IPS-18a (cell line): ENCODE data around the gene MEX3A.
"Not testable (repeated sequence)": the region's sequence is repeated elsewhere in the genome, so short reads cannot be mapped to it uniquely, and the experiment has no call there.

Experiments
- H3K27ac ChIP-seq: one replicate; pipeline ENCODE4 v1.5.1; 2013; ENCODE audit warnings: low read length
- H3K27me3 ChIP-seq: one replicate; pipeline ENCODE4 v1.6.1; 2013; ENCODE audit warnings: mild to moderate bottlenecking, low read length; ENCODE audit not compliant: control insufficient read depth, insufficient read depth
- H3K36me3 ChIP-seq: one replicate; pipeline ENCODE4 v1.6.1; 2013; ENCODE audit warnings: low read depth, low read length; ENCODE audit not compliant: control insufficient read depth
- H3K4me1 ChIP-seq: one replicate; pipeline ENCODE4 v1.6.1; 2013; ENCODE audit warnings: low read depth, low read length; ENCODE audit not compliant: control insufficient read depth
- H3K4me3 ChIP-seq: one replicate; pipeline ENCODE4 v1.5.1; 2013; ENCODE audit warnings: low read length
- H3K9ac ChIP-seq: one replicate; pipeline ENCODE4 v1.6.1; 2013; ENCODE audit warnings: mild to moderate bottlenecking, low read length, moderate library complexity
- H3K9me3 ChIP-seq: one replicate; pipeline ENCODE4 v1.6.1; 2013; ENCODE audit warnings: low read depth, low read length; ENCODE audit not compliant: control insufficient read depth

MEX3A gene

GRCh38 chr1:156123356-156124196 lies 41.3 kb upstream of the MEX3A start:
- Histone ChIP-seq H3K9ac (peak overlapping the region; percentile 41), H3K36me3 (no peaks in the 10 kb centered on the region), H3K4me3 (peak overlapping the region; percentile 13), H3K9me3 (no peaks in the 10 kb centered on the region), H3K27ac (peak overlapping the region; percentile 78), H3K27me3 (no peaks in the 10 kb centered on the region), H3K4me1 (peaks cover 34% of the 10 kb centered on the region)

DNA sequence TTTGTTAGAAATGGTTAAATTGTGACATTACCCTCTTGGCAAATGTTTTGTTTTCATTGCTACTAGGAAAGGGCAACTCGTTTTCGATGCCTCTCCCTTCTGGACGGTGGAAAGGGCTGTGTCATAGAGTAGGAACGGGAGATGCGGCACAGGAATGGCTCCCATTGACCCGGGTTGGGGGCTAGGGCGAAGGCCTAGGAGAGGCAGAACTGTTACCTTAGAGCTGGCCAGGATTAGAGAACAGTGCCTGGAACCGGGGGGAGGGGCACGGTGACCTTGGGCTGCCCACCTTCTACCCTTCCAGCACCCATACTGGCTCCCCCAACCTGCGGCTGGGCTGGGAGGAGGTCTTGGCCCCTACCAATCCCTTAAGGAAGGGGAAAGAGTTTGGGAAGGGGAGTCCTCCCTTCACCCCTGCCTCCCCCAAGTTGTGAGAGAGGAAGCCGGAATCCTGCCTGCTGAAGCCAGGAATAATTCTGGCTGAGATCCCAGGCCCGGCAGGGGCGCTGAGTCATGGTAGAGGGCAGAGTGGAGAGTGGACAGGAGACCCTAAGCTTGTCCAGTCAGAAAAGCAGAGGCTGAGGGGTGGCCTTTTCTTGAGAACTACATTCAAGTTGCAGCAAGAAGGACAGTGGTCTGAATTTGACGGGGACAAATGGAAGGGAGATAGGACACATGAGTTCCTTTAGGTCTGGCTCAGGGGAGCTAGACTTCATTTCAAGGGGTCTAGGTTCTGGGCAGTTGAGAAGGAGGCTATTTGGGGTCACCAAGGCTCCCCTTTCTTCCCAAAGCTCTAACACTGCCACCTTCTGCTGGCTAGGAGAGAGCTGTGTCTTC lies 40.5 kb upstream of the MEX3A start:
- Histone ChIP-seq H3K27me3 (no peaks in the 10 kb centered on the region), H3K9me3 (no peaks in the 10 kb centered on the region), H3K9ac (peak overlapping the region; percentile 41), H3K4me1 (peaks cover 32% of the 10 kb centered on the region), H3K36me3 (no peaks in the 10 kb centered on the region), H3K4me3 (peak overlapping the region; percentile 13), H3K27ac (peak overlapping the region; percentile 78)

- H3K9me3 ChIP-seq = no peaks in the 10 kb centered on the region
Observed at GRCh38 chr1:156122086-156122485, 39.8 kb upstream of the MEX3A start.

DNA sequence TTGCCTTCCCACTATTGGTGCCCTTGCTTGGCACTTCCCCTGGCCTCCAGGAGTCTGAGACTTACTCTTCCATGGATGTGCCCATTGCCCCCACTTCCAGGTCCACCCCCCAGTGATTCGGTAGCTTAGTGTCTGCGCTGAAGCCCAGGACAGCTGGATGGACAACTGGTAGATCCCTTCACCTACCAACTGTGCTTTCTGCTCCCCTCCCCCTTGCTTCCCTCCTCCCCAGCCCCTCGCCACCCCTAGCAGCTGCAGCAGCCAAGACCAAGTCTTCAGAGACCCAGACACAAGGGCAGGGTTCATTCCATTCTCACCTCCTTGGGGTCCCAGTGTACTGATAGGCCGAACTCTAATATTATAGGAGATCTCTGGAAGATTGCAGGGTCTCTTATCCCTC lies 39.2 kb upstream of the MEX3A start:
- no peak overlapping the region for H3K9ac ChIP-seq
- no peak overlapping the region for H3K4me3 ChIP-seq

More at GRCh38 chr1:156122086-156122485, 39.8 kb upstream of the MEX3A start:
- no peak overlapping the region for H3K27ac ChIP-seq
- no peak overlapping the region for H3K9ac ChIP-seq
- H3K27me3 ChIP-seq = no peaks in the 10 kb centered on the region
- no peak overlapping the region for H3K4me3 ChIP-seq
- no peaks in the 10 kb centered on the region for H3K36me3 ChIP-seq
- H3K4me1 ChIP-seq = peaks cover 32% of the 10 kb centered on the region

GRCh38 chr1:156121005-156121404 lies 38.7 kb upstream of the MEX3A start:
- H3K36me3 ChIP-seq, H3K9ac ChIP-seq, H3K9me3 ChIP-seq, H3K4me3 ChIP-seq, H3K27ac ChIP-seq, H3K27me3 ChIP-seq: not testable (repeated sequence)
- H3K4me1 ChIP-seq = peaks cover 32% of the 10 kb centered on the region

More for the DNA sequence above, 39.2 kb upstream of the MEX3A start:
- no peaks in the 10 kb centered on the region for H3K36me3 ChIP-seq
- no peak overlapping the region for H3K27ac ChIP-seq
- H3K27me3 ChIP-seq = no peaks in the 10 kb centered on the region
- H3K4me1 ChIP-seq = peaks cover 32% of the 10 kb centered on the region
- H3K9me3 ChIP-seq = no peaks in the 10 kb centered on the region

DNA sequence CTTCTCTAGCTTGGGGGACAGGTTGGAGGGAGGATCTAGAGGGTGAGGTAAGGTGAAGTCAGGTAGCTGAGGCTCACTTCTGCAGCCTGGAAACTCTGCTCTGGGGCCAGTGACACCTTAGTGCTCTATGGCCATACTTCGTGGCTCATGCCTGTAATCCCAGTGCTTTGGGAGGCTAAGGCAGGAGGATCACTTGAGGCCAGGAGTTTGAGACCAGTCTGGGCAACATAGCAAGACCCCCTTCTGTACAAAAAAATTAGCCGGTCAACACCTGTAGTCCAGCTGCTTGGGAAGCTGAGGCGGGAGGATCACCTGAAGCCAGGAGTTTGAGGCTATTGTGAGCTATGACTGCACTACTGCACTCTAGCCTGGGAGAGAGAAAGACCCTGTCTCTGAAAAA lies 38.1 kb upstream of the MEX3A start:
- Histone ChIP-seq H3K4me1 (peaks cover 32% of the 10 kb centered on the region), H3K9me3 (no peaks in the 10 kb centered on the region), H3K27ac (no peak overlapping the region), H3K36me3 (no peaks in the 10 kb centered on the region), H3K9ac (no peak overlapping the region), H3K27me3 (no peaks in the 10 kb centered on the region), H3K4me3 (no peak overlapping the region)

DNA sequence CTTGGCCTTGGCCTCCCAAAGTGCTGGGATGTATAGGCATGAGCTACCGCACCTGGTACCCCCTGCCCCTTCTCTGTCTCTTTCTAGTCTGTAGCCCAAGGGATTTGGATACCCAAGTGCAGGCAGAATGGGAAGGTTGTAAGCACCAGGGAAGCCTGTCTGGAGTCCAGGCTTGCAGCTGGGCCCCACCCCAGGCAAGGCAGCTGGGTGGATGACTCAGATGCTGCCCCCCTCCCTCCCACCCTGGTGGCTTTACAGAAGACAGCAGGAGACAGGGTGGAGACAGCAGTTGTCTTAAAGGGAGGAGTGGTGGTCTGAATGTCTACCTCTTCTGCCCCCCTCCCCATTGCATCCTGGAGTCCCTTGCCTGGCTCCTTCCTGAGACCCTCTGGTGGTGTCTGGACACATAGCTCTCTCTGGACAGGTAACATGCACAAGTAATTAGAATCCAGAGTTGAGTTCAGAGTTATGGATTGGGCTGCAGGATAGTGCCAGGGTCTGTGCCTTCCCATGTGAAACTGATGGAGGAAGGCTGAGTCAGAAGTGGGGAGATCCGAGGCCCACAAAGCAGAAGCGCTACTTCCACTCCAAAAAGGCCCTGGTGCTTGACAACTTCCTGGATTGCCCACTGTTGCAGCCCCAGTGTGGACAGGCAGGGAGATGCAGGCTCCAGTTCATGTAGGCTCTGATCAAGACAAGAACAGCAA lies 37.4 kb upstream of the MEX3A start:
- no peak overlapping the region for H3K27ac ChIP-seq
- no peaks in the 10 kb centered on the region for H3K27me3 ChIP-seq
- no peak overlapping the region for H3K4me3 ChIP-seq
- H3K9me3 ChIP-seq = no peaks in the 10 kb centered on the region
- H3K9ac ChIP-seq = no peak overlapping the region
- H3K4me1 ChIP-seq = peaks cover 28% of the 10 kb centered on the region
- H3K36me3 ChIP-seq = no peaks in the 10 kb centered on the region

DNA sequence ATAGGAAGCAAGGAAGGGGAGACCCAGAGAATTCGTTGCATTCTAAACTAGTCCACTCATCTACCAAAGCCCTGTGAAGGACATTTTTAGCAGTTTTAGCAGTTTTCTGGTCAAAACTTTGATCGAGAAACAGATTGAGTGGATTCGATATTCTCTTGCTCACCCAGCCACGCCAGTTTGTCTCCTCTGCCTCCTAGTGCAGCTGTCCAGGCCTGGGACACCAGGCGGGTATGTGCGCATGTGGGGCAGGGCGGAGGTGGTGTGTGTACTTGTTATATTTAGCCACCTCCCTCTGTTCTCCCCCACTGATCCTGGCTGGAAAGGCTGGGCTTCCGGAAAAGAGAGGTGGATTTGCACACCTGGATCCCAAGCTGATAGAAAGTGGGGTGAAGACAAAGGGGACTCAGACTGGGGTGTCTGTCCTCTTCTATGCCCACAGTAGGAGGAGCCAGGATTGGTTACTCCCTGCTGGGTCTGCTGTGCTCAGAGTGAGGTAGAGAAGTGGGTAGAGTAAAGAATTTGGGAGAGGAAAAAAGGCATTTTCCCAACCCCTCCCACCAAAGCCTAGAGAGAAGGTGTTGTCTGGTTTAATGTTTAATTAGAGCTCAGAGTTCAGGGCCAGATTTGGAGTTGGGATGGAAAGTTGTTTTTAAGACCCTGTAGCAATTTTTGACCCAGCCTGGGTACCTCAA lies 36.1 kb upstream of the MEX3A start:
- H3K9ac ChIP-seq = no peak overlapping the region
- no peak overlapping the region for H3K27ac ChIP-seq
- no peaks in the 10 kb centered on the region for H3K36me3 ChIP-seq
- no peaks in the 10 kb centered on the region for H3K27me3 ChIP-seq
- H3K9me3 ChIP-seq = no peaks in the 10 kb centered on the region
- H3K4me3 ChIP-seq = no peak overlapping the region
- H3K4me1 ChIP-seq = peaks cover 27% of the 10 kb centered on the region

DNA sequence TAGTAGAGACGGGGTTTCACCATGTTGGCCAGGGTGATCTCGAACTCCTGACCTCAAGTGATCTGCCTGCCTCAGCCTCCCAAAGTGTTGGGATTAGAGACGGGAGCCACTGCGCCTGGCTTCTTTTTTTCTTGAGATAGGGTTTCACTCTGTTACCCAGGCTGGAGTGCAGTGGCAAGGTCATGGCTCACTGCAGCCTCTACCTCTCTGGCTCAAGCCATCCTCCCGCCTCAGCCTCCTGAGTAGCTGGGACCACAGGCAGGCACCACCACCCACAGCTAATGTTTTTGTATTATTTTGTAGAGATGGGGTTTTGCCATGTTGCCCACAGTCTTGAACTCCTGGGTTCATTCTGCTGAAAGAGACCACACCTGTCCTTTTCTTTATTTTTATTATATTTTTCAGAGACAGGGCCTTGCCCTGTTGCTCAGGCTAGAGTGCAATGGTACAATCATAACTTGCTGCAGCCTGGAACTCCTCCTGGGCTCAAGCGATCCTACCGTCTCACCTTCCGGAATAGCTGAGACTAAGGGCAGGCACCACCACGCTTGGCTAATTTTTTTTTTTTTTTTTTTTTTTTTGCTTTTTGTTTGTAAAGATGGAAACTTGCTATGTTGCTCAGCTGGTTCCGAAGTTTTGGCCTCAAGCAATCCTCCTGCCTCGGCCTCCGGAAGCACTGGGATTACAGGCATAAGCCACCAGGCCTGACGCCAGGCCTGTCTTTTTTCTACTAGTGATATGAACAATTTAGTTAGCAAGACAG lies 35.3 kb upstream of the MEX3A start:
- no peaks in the 10 kb centered on the region for H3K9me3 ChIP-seq
- no peak overlapping the region for H3K27ac ChIP-seq
- H3K9ac ChIP-seq = no peak overlapping the region

DNA sequence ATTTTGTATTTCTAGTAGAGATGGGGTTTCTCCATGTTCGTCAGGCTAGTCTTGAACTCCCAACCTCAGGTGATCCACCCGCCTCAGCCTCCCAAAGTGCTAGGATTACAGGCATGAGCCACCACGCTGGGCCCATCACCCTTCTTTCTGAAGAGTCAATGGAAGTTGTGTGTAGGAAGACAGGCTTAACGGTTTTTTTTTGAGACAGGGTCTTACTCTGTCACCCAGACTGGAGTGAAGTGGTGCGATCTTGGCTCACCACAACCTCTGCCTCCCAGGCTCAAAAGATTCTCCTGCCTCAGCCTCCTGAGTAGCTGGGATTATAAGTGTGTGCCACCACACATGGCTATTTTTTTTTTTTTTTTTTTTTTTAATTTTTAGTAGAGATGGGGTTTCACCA lies 34.5 kb upstream of the MEX3A start:
- H3K9me3 ChIP-seq, H3K9ac ChIP-seq, H3K4me3 ChIP-seq, H3K27ac ChIP-seq, H3K27me3 ChIP-seq, H3K36me3 ChIP-seq: not testable (repeated sequence)
- peaks cover 17% of the 10 kb centered on the region for H3K4me1 ChIP-seq

More for the DNA sequence above, 35.3 kb upstream of the MEX3A start:
- Histone ChIP-seq H3K4me1 (peaks cover 21% of the 10 kb centered on the region), H3K4me3 (no peak overlapping the region), H3K36me3 (no peaks in the 10 kb centered on the region), H3K27me3 (no peaks in the 10 kb centered on the region)
